K562 (cell line): ENCODE data around the gene ZFYVE27. TPM values are rescaled to one million over a fixed set of nuclear protein-coding genes. Genes with fewer than 3 reads are reported as not detected.
A peak's percentile ranks its signal among the peaks of the same experiment; 100 is the strongest.

Source experiments
- ARNT ChIP-seq, 2 experiments: fragments of 450-650 bp; IDR thresholded peaks; 2 replicates each; pipeline ENCODE4 v1.6.1; 2016; ENCODE audit warnings: mild to moderate bottlenecking in 1 of 2
- CBFA2T2 ChIP-seq: fragments of 450-650 bp; conservative IDR thresholded peaks from 2 replicates; pipeline ENCODE4 v1.6.1; 2017; ENCODE audit warnings: mild to moderate bottlenecking
- CTBP1 ChIP-seq: fragments of 450-650 bp; IDR thresholded peaks from 2 replicates; pipeline ENCODE4 v1.6.1; 2016; ENCODE audit warnings: borderline replicate concordance
- DMBX1 ChIP-seq: fragments of 250-450 bp; sonication (Bioruptor Pico); IDR thresholded peaks from 2 replicates; pipeline ENCODE4 v1.8.0; 2022; ENCODE audit warnings: inconsistent platforms, mild to moderate bottlenecking, moderate library complexity, borderline replicate concordance
- KLF6 ChIP-seq: fragments of 250-450 bp; sonication (Bioruptor Pico); IDR thresholded peaks from 2 replicates; pipeline ENCODE4 v1.4.0; 2020; ENCODE audit warnings: mild to moderate bottlenecking, moderate library complexity, borderline replicate concordance
- NFE2L1 ChIP-seq: fragments of 450-650 bp; IDR thresholded peaks from 2 replicates; pipeline ENCODE4 v1.6.1; 2016; ENCODE audit warnings: missing genetic modification characterization, low read depth, mild to moderate bottlenecking, missing compliant biosample characterization, moderate library complexity, borderline replicate concordance
- POLR2AphosphoS5 ChIP-seq: IDR thresholded peaks from 2 replicates; pipeline ENCODE4 v1.6.1; 2011; ENCODE audit warnings: mild to moderate bottlenecking, low read depth, low read length, moderate library complexity; ENCODE audit not compliant: control insufficient read depth, insufficient read depth
- RAD21 ChIP-seq, 2 experiments: fragments of 250-450 bp in 1 of 2; fragments of 450-650 bp in 1 of 2; sonication (Bioruptor Pico) in 1 of 2; formaldehyde crosslinking in 1 of 2; IDR thresholded peaks in 1 of 2; conservative IDR thresholded peaks in 1 of 2; 2 replicates each; pipeline versions ENCODE4 v1.4.0 to v1.8.0; 2020 to 2022; ENCODE audit warnings: mild to moderate bottlenecking in 2 of 2, moderate library complexity in 1 of 2
- WHSC1 ChIP-seq: IDR thresholded peaks from one replicate; pipeline ENCODE4 v1.6.1; 2012; ENCODE audit warnings: low read length, control low read depth, inconsistent platforms
- ZNF3 ChIP-seq: fragments of 250-450 bp; sonication (Bioruptor Pico); IDR thresholded peaks from 2 replicates; pipeline ENCODE4 v1.5.0; 2021; ENCODE audit warnings: mild to moderate bottlenecking, moderate library complexity
- ZNF57 ChIP-seq: fragments of 450-650 bp; formaldehyde crosslinking; IDR thresholded peaks from 2 replicates; pipeline ENCODE4 v1.4.0; 2020; ENCODE audit warnings: mild to moderate bottlenecking, moderate library complexity
- ZNF695 ChIP-seq: fragments of 450-650 bp; formaldehyde crosslinking; IDR thresholded peaks from 2 replicates; pipeline ENCODE4 v1.4.0; 2020; ENCODE audit warnings: mild to moderate bottlenecking, moderate library complexity
- ZNF76 ChIP-seq: fragments of 250-450 bp; sonication (Bioruptor Pico); IDR thresholded peaks from 2 replicates; pipeline ENCODE4 v1.4.0; 2020; ENCODE audit warnings: mild to moderate bottlenecking, moderate library complexity, borderline replicate concordance
- ZNF778 ChIP-seq: fragments of 450-650 bp; formaldehyde crosslinking; IDR thresholded peaks from 2 replicates; pipeline ENCODE4 v1.4.0; 2020; ENCODE audit warnings: mild to moderate bottlenecking, moderate library complexity
- polyA plus RNA-seq, 8 experiments: library from polyadenylated mRNA; depleted of rRNA in 4 of 8; stranded (reverse) in 5 of 8; unstranded in 3 of 8; fragments of >200 nt; fragmentation: Nextera tagmentation in 2 of 8; fragmentation: Illumina TruSeq in 1 of 8; extraction: Ambion mirVana in 2 of 8; extraction: Trizol in 1 of 8; gene quantifications; 2 replicates each; pipeline versions ENCODE4 v1.2.1 to v1.2.3, GENCODE V29; 2011 to 2014; ENCODE audit warnings: inconsistent platforms in 1 of 8, missing spikeins in 1 of 8
- total RNA-seq, 7 experiments: library from RNA; depleted of rRNA in 6 of 7; stranded (reverse); fragments of >200 nt in 6 of 7; fragmentation: Illumina TruSeq in 2 of 7; extraction: Trizol in 2 of 7; gene quantifications; 2 replicates each; pipeline versions ENCODE4 v1.2.1 to v1.2.3, GENCODE V29; 2011 to 2021; ENCODE audit warnings: low replicate concordance in 1 of 7
- TF ChIP-seq, protein P1 (sequence below): fragments of 250-450 bp; sonication (Bioruptor Pico); IDR thresholded peaks from 2 replicates; pipeline ENCODE4 v1.5.0; 2020; ENCODE audit warnings: mild to moderate bottlenecking, borderline replicate concordance
- TF ChIP-seq, protein P2 (sequence below): sonication (generic); formaldehyde crosslinking; IDR thresholded peaks from 2 replicates; pipeline ENCODE4 v1.8.0; 2022; ENCODE audit warnings: mild to moderate bottlenecking, missing genetic modification reagents
- TF ChIP-seq, protein P3 (sequence below): fragments of 450-650 bp; IDR thresholded peaks from 2 replicates; pipeline ENCODE4 v1.6.1; 2017; ENCODE audit warnings: antibody characterized with exemption, mild to moderate bottlenecking
- TF ChIP-seq, protein P4 (sequence below): IDR thresholded peaks from 2 replicates; pipeline ENCODE4 v1.6.1; 2016; ENCODE audit warnings: missing genetic modification characterization, missing compliant biosample characterization

The ZFYVE27 gene
- total and polyA plus RNA-seq, 9 of the 15 experiments (the other 6 are each of a cell fraction or from before 2014, with no cell fraction given) = 0.81 to 21.9 (median 15.3) TPM

DNA sequence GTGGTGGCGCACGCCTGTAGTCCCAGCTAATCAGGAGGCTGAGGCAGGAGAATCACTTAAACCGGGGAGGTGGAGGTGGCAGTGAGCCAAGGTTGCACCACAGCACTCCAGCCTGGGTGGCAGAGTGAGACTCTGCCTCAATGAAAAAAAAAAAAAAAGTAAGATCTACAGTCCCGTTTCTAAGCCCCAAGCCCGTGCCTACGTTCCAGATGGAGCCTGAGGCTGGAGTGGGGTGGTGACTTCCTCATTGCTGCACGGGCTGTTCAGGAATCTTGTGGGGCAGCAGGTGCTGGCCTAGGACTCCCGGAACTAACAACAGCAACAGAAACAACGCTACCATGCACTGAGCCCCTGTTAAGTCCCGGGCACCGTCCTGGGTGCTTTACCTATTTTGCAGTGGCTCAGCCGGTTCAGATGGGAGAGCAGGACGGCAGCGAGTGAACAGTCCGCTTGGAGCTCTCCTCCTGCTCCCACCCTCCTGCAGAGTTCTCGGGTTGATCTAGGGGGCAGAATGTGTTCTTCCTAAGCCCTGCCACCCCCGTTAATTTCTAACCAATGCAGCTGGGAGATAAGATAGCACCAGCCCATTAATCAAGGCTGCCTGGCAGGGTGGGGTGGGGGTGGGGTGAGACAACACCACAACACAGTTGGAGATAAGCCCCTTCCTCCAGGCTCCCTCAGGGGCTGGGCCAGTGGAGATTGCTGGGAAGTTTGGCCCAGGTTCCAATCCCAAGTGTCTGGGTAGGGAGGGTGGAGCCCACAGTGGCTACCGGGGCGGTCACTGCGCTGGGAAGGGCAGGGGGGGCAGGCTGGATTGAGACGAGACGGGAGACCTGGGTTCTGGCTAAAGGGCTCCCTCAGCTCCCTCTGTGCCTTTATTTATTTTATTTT, 51.9 kb downstream of the ZFYVE27 start (continued):
- no peak for TF ChIP-seq ZNF57 (CRISPR knock-in tag)
- TF ChIP-seq, protein P1, sequence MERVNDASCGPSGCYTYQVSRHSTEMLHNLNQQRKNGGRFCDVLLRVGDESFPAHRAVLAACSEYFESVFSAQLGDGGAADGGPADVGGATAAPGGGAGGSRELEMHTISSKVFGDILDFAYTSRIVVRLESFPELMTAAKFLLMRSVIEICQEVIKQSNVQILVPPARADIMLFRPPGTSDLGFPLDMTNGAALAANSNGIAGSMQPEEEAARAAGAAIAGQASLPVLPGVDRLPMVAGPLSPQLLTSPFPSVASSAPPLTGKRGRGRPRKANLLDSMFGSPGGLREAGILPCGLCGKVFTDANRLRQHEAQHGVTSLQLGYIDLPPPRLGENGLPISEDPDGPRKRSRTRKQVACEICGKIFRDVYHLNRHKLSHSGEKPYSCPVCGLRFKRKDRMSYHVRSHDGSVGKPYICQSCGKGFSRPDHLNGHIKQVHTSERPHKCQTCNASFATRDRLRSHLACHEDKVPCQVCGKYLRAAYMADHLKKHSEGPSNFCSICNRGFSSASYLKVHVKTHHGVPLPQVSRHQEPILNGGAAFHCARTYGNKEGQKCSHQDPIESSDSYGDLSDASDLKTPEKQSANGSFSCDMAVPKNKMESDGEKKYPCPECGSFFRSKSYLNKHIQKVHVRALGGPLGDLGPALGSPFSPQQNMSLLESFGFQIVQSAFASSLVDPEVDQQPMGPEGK (CRISPR knock-in tag) = no peak
- no peak for TF ChIP-seq NFE2L1
- peak; percentile 73; the same call in 1 of the 2 replicates for TF ChIP-seq CTBP1
- TF ChIP-seq ZNF3 (CRISPR knock-in tag) = no peak
- TF ChIP-seq, protein P2, sequence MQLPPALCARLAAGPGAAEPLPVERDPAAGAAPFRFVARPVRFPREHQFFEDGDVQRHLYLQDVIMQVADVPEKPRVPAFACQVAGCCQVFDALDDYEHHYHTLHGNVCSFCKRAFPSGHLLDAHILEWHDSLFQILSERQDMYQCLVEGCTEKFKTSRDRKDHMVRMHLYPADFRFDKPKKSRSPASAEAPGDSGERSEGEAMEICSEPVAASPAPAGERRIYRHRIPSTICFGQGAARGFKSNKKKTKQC (CRISPR knock-in tag) = no peak
- peak; percentile 94 for TF ChIP-seq CBFA2T2
- no peak for TF ChIP-seq DMBX1
- TF ChIP-seq, protein P3, sequence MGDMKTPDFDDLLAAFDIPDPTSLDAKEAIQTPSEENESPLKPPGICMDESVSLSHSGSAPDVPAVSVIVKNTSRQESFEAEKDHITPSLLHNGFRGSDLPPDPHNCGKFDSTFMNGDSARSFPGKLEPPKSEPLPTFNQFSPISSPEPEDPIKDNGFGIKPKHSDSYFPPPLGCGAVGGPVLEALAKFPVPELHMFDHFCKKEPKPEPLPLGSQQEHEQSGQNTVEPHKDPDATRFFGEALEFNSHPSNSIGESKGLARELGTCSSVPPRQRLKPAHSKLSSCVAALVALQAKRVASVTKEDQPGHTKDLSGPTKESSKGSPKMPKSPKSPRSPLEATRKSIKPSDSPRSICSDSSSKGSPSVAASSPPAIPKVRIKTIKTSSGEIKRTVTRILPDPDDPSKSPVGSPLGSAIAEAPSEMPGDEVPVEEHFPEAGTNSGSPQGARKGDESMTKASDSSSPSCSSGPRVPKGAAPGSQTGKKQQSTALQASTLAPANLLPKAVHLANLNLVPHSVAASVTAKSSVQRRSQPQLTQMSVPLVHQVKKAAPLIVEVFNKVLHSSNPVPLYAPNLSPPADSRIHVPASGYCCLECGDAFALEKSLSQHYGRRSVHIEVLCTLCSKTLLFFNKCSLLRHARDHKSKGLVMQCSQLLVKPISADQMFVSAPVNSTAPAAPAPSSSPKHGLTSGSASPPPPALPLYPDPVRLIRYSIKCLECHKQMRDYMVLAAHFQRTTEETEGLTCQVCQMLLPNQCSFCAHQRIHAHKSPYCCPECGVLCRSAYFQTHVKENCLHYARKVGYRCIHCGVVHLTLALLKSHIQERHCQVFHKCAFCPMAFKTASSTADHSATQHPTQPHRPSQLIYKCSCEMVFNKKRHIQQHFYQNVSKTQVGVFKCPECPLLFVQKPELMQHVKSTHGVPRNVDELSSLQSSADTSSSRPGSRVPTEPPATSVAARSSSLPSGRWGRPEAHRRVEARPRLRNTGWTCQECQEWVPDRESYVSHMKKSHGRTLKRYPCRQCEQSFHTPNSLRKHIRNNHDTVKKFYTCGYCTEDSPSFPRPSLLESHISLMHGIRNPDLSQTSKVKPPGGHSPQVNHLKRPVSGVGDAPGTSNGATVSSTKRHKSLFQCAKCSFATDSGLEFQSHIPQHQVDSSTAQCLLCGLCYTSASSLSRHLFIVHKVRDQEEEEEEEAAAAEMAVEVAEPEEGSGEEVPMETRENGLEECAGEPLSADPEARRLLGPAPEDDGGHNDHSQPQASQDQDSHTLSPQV = 0 out of 2 replicates have a peak, but pooled peaks have one; percentile 39
- TF ChIP-seq ZNF695 (CRISPR knock-in tag) = no peak
- TF ChIP-seq POLR2AphosphoS5 = peak; percentile 96
- no peak for TF ChIP-seq KLF6 (CRISPR knock-in tag)
- TF ChIP-seq RAD21 (CRISPR knock-in tag; conservative IDR thresholded peaks at IDR 0.05 in 1 of 2, IDR thresholded peaks at IDR 0.05 in 1 of 2) = peak; percentile 17 to 34; a peak in 2 of 4 replicates
- TF ChIP-seq, protein P4, sequence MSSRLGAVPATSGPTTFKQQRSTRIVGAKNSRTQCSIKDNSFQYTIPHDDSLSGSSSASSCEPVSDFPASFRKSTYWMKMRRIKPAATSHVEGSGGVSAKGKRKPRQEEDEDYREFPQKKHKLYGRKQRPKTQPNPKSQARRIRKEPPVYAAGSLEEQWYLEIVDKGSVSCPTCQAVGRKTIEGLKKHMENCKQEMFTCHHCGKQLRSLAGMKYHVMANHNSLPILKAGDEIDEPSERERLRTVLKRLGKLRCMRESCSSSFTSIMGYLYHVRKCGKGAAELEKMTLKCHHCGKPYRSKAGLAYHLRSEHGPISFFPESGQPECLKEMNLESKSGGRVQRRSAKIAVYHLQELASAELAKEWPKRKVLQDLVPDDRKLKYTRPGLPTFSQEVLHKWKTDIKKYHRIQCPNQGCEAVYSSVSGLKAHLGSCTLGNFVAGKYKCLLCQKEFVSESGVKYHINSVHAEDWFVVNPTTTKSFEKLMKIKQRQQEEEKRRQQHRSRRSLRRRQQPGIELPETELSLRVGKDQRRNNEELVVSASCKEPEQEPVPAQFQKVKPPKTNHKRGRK (tag) = no peak
- no peak for TF ChIP-seq ZNF778 (CRISPR knock-in tag)
- TF ChIP-seq ARNT (IDR thresholded peaks at IDR 0.05) = no peak
- no peak for TF ChIP-seq ZNF76
- TF ChIP-seq WHSC1 = no peak
